HAP-1 (cell line): ENCODE results near the gene CHCHD4.
A peak's percentile ranks its signal among the peaks of the same experiment; 100 is the strongest.

Experiments used
- DNase-seq, 2 experiments: peaks; one replicate each; pipeline ENCODE4 v3.0.0-alpha.2; 2016 to 2020; ENCODE audit warnings: low spot score in 2 of 2
- H3K27me3 ChIP-seq: fragments of 250-450 bp; sonication (Bioruptor Pico); 2 replicates; pipeline ENCODE4 v1.5.1; 2020; ENCODE audit warnings: low read depth, mild to moderate bottlenecking, moderate library complexity
- H3K36me3 ChIP-seq: fragments of 250-450 bp; sonication (Bioruptor Pico); replicated peaks from 2 replicates; pipeline ENCODE4 v1.5.1; 2020; ENCODE audit warnings: mild to moderate bottlenecking
- H3K4me1 ChIP-seq: fragments of 250-450 bp; sonication (Bioruptor Pico); 2 replicates; pipeline ENCODE4 v1.5.1; 2020; ENCODE audit warnings: mild to moderate bottlenecking
- H3K4me3 ChIP-seq: fragments of 250-450 bp; sonication (Bioruptor Pico); 2 replicates; pipeline ENCODE4 v1.5.1; 2020; ENCODE audit warnings: mild to moderate bottlenecking, moderate library complexity
- H3K9me3 ChIP-seq: fragments of 250-450 bp; sonication (Bioruptor Pico); 2 replicates; pipeline ENCODE4 v1.5.1; 2020; ENCODE audit warnings: mild to moderate bottlenecking, moderate library complexity
- in situ Hi-C: fragments of 300-500 bp; cut with MboI; formaldehyde crosslinking; loops from 3 replicates; pipeline ENCODE4 v1.14.3; 2020; ENCODE audit warnings: low sequenced_read_pairs, inconsistent platforms, mixed read lengths

Gene CHCHD4

DNA sequence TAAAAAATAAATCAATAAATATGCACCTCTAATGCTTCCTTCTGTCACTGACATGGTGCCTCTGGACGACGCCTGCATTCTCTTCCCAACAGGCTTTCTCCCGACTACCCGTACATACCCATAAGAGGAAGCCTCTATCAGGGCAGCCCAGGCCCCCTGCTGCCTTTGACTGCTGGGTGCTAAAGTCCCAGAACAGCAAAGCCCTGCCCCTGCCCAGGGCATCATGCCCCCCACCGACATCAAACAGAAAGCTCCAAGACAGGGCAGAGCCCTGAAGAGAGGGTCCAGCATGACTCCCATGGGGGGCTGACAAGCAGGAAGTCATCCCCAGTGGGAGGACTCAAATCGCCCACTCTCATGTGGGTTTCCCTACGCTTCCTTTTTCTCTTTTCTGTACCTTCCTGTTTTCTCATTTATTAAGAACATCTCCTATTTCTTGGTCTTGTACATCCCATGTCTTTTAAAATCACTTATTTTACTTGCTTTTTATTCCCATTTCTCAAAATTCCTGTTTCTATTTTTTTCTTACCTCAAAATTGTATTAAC lies 30.3 kb upstream of the CHCHD4 start:
- DNase-seq: no peak
- in situ Hi-C loops: no loop called here
- Histone ChIP-seq H3K4me1 (no peaks in the 10 kb centered on the region), H3K36me3 (peaks cover 61% of the 10 kb centered on the region), H3K4me3 (no peak overlapping the region), H3K9me3 (no peaks in the 10 kb centered on the region), H3K27me3 (no peaks in the 10 kb centered on the region)

GRCh38 chr3:14154276-14154675 lies 29.6 kb upstream of the CHCHD4 start:
- H3K27me3 ChIP-seq: no peaks in the 10 kb centered on the region
- H3K4me3 ChIP-seq: no peak overlapping the region
- H3K9me3 ChIP-seq: no peaks in the 10 kb centered on the region
- peaks cover 54% of the 10 kb centered on the region for H3K36me3 ChIP-seq
- in situ Hi-C loops: no loop called here
- DNase-seq: no peak
- H3K4me1 ChIP-seq: no peaks in the 10 kb centered on the region

- H3K27me3 ChIP-seq: no peaks in the 10 kb centered on the region
- H3K4me3 ChIP-seq: no peak overlapping the region
- peaks cover 48% of the 10 kb centered on the region for H3K36me3 ChIP-seq
- H3K4me1 ChIP-seq: no peaks in the 10 kb centered on the region
- no peak for DNase-seq
- in situ Hi-C loops: no loop called here
- no peaks in the 10 kb centered on the region for H3K9me3 ChIP-seq
Measured at GRCh38 chr3:14153663-14154062, 29.0 kb upstream of the CHCHD4 start.

DNA sequence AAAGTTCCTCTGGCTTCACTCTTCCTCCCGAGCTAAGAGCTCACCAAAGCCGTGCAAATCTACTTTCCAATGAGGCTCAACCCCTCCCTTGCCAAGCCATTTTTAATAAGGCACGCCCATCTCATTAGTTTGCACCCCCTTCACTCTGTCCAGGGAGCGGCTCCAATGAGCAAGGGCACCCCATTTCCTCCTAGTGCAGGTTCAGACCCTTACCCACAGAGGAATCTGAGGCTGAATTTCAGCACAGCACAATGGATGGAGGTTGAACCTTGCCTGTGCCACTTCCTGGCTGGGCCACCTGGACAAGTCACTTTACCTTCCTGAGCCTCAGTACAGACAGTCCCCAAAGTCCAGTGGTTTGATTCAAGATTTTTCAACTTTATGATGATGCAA lies 28.3 kb upstream of the CHCHD4 start:
- H3K9me3 ChIP-seq: no peaks in the 10 kb centered on the region
- in situ Hi-C loops: no loop called here
- no peaks in the 10 kb centered on the region for H3K4me1 ChIP-seq
- H3K4me3 ChIP-seq: no peak overlapping the region
- H3K27me3 ChIP-seq: no peaks in the 10 kb centered on the region
- H3K36me3 ChIP-seq: peaks cover 43% of the 10 kb centered on the region
- no peak for DNase-seq

DNA sequence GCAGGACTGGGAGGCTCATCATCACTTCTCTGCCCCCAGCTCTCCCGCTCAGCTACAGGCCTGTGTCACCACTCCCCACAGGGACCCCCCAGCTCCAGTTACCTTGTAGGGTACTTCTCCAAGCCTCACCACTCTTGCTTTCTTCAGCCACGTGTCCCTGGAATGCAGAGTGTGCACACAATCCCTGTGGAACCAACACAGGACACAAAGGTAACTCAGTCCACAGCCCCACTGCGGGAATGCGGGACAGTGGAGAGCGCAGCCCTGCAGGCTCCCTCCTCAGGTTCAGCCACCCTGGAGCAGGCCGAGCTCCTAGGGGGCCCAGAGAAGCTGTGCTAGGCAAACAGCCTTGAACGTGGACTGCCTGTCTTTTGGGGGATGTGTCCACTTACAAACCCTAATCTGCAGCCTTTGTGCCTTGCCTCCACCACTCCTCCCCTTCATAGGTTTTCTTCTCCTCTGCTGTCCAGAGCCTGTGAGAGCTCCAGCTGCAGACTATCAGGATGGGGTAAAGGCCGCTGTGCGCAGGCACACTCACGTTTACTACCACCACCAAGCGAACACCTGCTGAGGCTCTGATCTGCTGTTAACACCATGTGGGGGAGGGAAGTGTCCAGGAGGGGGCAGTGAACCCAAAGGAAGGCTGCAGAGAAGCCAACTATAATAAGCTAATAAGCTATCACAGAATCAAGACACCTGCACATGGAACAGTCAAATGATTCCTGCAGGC lies 27.7 kb upstream of the CHCHD4 start:
- DNase-seq: no peak
- H3K4me1 ChIP-seq: no peaks in the 10 kb centered on the region
- H3K4me3 ChIP-seq: no peak overlapping the region
- in situ Hi-C loops: no loop called here
- no peaks in the 10 kb centered on the region for H3K9me3 ChIP-seq
- H3K36me3 ChIP-seq: peaks cover 37% of the 10 kb centered on the region
- no peaks in the 10 kb centered on the region for H3K27me3 ChIP-seq

DNA sequence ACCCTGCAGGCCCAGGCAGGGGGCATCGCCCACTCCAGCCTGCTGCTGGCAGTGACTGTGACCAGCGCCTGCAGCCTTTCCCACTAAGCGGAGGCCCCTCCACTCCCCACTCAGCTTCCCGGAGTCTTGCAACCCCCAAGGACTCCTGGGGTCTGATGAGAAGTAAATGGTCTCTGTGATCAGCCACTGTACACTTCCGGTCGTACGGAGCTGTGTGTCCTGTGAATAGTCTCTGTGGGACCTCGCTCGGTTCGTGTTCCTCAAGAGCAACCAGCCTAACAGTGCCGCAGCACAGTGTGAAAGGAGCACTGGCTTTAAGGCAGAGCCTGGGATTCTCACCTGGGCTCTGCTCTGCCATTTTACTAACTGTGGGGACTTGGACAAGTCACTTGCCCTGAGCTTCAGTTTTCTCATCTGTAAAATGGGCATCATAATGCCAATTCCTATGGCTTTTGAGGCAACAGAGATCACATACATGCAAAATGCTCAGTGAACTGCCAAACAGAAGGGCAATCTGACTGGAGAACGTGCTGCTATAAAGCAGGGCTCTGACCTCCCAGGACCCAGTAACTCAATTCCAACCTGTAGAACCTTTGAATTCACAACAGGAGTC lies 26.9 kb upstream of the CHCHD4 start:
- in situ Hi-C loops: no loop called here
- Histone ChIP-seq H3K4me1 (no peaks in the 10 kb centered on the region), H3K36me3 (peaks cover 35% of the 10 kb centered on the region), H3K4me3 (no peak overlapping the region), H3K27me3 (no peaks in the 10 kb centered on the region), H3K9me3 (no peaks in the 10 kb centered on the region)
- DNase-seq: no peak

DNA sequence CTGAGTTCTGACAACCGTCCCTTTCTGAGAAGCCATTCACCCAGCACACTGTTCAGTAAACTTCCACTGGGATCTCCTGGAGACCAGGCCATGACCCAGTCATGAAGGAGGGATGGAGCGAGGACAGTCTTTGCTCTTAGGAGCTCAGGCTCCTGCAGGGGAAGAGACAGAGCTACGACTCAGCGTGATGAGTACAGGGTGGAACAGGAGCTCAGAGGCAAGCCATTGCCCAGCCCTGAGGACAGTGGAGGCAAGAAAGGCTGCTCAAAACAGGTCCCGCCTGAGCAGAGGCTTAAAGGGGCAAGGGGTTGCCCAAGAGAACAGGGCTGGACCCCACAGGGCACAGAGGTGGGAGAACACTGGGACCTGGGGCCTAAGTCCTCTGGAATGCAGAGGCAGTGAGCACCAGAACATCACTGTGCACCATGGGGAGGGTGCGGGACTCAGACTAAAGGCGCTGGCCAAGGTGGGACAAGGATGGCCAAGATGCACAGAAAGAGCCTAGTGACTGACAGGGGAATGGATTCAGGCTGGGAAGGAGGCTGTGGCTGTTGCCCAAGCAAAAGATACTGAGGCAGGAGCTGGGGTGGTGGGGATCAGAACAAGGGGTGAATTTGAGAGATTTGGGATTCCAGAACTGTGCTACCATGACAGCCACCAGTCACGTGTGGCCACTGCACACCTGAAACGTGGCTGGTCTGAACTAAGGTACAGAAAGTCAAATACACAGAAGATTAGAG lies 26.0 kb upstream of the CHCHD4 start:
- peaks cover 36% of the 10 kb centered on the region for H3K36me3 ChIP-seq
- in situ Hi-C loops: no loop called here
- no peaks in the 10 kb centered on the region for H3K27me3 ChIP-seq
- H3K4me3 ChIP-seq: no peak overlapping the region
- H3K4me1 ChIP-seq: no peaks in the 10 kb centered on the region
- no peak for DNase-seq
- no peaks in the 10 kb centered on the region for H3K9me3 ChIP-seq

GRCh38 chr3:14150078-14150477 lies 25.4 kb upstream of the CHCHD4 start:
- Histone ChIP-seq H3K4me3 (no peak overlapping the region), H3K27me3 (no peaks in the 10 kb centered on the region), H3K36me3 (peaks cover 39% of the 10 kb centered on the region), H3K9me3 (no peaks in the 10 kb centered on the region), H3K4me1 (peaks cover 4% of the 10 kb centered on the region)
- in situ Hi-C loops: no loop called here
- DNase-seq: no peak

DNA sequence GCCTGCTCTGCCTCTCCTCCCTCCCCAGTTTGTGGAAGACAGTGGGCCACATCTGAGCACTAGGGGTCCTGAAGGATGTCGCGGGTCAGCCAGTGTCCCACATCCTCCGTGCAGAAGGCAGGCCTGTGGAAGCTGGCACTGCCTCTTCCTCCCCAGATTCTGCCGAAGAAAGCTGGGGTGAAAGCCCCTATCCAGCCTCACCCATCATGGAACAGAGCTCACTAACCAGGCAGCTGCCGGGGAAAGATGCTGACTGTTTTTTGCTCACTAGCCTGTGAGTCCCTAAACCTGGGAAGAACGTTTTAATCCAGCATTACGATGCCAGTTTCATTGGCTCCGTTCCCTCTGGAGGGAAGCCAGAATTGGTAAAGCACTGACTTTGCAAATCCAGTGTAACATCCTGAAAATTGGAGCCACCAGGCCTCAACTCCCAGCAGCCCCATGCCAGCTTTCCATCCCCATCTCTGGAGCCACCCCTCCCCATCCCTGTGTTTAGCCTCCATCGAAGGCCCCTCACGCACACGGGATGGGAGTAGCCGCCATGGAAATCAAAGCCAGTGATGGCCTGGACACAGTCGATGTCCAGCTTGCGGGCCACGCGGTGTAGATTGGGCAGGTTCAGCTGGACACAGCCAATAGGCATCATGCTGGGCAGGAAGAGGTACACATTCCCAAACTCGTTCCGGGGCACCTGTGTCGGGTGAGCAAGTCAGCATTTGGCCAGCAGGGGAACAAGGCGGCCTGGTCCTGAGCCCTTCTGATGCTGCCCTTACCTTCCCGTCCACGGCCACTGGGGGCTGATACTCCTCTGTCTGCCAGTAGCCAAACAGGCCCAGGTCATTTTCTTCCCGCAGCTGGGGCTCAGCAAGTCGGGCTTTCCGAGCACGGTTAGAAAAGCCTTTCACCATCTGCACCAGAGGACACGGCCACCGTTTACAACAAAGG lies 23.6 kb upstream of the CHCHD4 start:
- H3K36me3 ChIP-seq: peaks cover 31% of the 10 kb centered on the region
- no peak for DNase-seq
- in situ Hi-C loops: no loop called here

GRCh38 chr3:14147617-14148016 lies 22.9 kb upstream of the CHCHD4 start:
- Histone ChIP-seq H3K4me3 (no peak overlapping the region), H3K4me1 (peaks cover 19% of the 10 kb centered on the region), H3K9me3 (no peaks in the 10 kb centered on the region), H3K27me3 (no peaks in the 10 kb centered on the region), H3K36me3 (peaks cover 31% of the 10 kb centered on the region)
- in situ Hi-C loops: no loop called here
- peak in 1 of 2 experiments; percentile 5 for DNase-seq

More for the DNA sequence above, 23.6 kb upstream of the CHCHD4 start:
- Histone ChIP-seq H3K4me3 (no peak overlapping the region), H3K27me3 (no peaks in the 10 kb centered on the region), H3K9me3 (no peaks in the 10 kb centered on the region), H3K4me1 (peaks cover 17% of the 10 kb centered on the region)

DNA sequence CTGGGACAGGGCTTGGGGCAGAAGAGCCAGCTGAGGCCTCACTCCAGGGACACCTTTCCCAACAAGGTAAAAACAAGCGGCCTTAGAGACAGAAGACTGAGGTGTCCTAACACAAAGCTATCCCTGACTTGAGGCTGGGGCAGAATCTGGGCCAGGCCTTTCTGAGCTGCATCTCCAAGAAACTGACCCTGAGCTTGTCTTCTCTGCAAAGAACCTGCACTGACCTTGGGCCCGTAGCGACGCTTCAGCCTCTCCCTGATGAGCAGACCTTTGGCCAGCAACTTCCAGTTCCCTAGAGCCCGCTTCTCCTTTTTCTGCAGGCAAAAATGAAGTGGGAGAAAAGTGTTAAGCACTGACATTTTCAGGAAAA lies 22.4 kb upstream of the CHCHD4 start:
- H3K27me3 ChIP-seq: no peaks in the 10 kb centered on the region
- H3K36me3 ChIP-seq: peaks cover 32% of the 10 kb centered on the region
- no peak for DNase-seq
- no peaks in the 10 kb centered on the region for H3K9me3 ChIP-seq
- H3K4me1 ChIP-seq: peaks cover 19% of the 10 kb centered on the region
- no peak overlapping the region for H3K4me3 ChIP-seq
- in situ Hi-C loops: no loop called here

DNA sequence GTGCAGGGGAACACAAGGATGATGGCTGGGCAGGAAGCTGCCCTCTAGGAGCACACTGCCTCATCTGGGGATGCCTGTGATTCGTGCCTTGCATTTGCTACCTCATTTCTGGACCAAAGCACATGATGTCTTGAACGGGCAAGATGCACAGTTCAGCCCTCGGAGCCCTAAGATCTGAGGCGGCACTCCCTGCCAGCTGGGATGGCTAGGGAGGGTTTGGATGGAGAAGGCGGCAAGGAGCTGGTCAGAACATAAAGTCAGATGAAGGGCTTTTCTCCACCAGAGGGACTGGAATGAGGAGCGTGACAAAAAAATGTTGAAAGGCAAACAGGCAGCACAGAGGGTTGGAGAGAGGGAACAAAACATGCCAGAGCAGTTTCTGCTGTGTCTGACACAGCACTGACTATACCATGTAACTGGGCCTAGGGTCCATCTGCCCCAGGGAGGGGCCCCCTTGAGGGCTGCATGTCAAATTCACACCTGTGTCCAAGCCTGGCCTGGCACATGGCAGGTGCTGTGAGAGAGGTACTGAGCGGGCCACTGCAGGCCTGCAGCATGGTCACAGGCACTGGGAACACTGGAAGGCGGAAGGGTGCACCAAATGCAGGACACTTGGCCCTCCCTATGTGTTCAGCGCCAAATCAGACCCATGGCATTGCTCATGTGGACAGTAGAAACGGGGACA lies 21.9 kb upstream of the CHCHD4 start:
- peak in 1 of 2 experiments; percentile 6 for DNase-seq
- Histone ChIP-seq H3K36me3 (peaks cover 31% of the 10 kb centered on the region), H3K4me1 (peaks cover 19% of the 10 kb centered on the region), H3K9me3 (no peaks in the 10 kb centered on the region), H3K27me3 (no peaks in the 10 kb centered on the region), H3K4me3 (no peak overlapping the region)
- in situ Hi-C loops: no loop called here
